GM12864 (cell line): ENCODE measurements around the gene TMUB2.

Experiments used
- DNase-seq: peaks from one replicate; pipeline ENCODE4 v3.0.0-alpha.2; 2011; ENCODE audit warnings: low read depth
- H3K4me3 ChIP-seq: 2 replicates; pipeline ENCODE4 v1.5.1; 2011; ENCODE audit warnings: mild to moderate bottlenecking, low read depth, low read length, control low read depth
- CTCF ChIP-seq: IDR thresholded peaks from 2 replicates; pipeline ENCODE4 v1.5.1; 2011; ENCODE audit warnings: low read depth, mild to moderate bottlenecking, moderate library complexity, low read length, control low read depth, inconsistent platforms; ENCODE audit errors: missing control alignments

TMUB2 gene

GRCh38 chr17:44205962-44206824 lies 19.4 kb downstream of the TMUB2 start:
- no peak for DNase-seq
- TF ChIP-seq CTCF: no peak

GRCh38 chr17:44206825-44207155 lies 20.0 kb downstream of the TMUB2 start:
- TF ChIP-seq CTCF: no peak
- H3K4me3 ChIP-seq: no peak overlapping the region
- DNase-seq: no peak

More at GRCh38 chr17:44205962-44206824, 19.4 kb downstream of the TMUB2 start:
- no peak overlapping the region for H3K4me3 ChIP-seq

DNA sequence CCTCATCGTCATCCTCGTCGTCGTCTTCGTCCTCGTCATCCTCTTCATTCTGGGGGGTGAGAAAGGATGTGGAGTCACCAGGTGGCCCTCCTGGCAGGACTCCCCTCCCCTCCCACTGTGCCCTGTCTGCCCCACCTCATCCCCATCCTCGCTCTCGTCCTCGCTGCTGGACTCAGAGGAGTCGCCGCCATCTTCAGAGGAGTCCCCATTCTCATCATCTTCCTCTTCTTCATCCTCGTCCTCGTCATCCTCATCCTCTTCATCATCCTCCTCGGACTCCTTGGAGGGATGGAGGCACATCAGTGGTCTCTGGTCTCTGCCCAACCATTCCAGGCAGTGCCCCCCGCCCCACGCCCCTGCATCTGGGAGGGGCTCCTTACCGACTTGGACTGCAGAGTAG lies 20.5 kb downstream of the TMUB2 start:
- H3K4me3 ChIP-seq: no peak overlapping the region
- no peak for DNase-seq
- TF ChIP-seq CTCF: no peak

DNA sequence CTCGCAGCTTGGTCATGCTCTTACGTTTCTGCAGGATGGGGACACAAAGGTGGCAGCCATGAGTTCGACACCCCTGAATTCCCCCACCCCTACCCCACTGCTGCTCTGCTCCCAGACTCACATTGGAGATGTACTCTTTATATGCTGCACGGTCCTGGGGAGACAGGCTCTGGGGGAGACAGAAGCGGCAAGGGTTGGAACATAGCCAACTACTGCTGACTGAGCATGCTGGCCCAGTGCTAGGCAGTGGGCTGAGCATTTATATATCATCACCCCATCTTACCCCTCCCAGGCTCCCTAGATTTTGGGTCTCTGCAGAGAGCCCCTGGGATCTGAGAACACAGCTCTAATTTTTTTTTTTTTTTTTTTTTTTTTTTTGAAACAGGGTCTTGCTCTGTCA lies 21.0 kb downstream of the TMUB2 start:
- no peak for TF ChIP-seq CTCF
- H3K4me3 ChIP-seq: no peak overlapping the region
- no peak for DNase-seq

DNA sequence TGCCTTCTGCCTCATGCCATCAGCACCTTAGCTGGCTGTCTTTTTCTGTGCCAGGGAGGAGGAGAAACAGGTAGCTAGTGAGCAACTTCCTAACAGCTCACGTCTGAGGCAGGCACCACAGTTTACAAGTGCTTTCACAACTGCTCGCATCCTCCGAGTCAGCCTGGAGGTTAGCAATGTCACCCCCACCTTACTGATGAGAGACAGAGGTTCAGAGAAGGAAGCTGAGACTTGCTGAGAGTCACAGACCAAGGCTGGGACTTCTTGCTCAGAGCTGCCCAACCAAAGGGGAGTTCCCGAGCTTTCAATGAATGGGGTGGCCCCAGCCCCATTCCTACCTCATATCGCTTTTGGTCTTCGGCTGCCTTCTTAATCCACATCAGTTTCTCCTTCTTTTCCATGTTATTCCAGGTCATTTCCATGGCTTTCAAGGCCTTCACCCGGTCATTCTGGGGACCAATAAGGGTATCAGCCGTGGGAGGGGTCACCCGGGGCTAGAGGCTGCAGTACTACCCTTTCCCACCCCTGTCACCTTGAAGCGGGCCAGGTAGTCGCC lies 23.1 kb downstream of the TMUB2 start:
- peak overlapping the region; percentile 46 for H3K4me3 ChIP-seq
- no peak for DNase-seq
- no peak for TF ChIP-seq CTCF

GRCh38 chr17:44210342-44211192 lies 23.8 kb downstream of the TMUB2 start:
- peak; percentile 97 for TF ChIP-seq CTCF
- peak overlapping the region; percentile 46 for H3K4me3 ChIP-seq
- DNase-seq: peak; percentile 62
